ENCODE results near the gene G6PC2.

DNA sequence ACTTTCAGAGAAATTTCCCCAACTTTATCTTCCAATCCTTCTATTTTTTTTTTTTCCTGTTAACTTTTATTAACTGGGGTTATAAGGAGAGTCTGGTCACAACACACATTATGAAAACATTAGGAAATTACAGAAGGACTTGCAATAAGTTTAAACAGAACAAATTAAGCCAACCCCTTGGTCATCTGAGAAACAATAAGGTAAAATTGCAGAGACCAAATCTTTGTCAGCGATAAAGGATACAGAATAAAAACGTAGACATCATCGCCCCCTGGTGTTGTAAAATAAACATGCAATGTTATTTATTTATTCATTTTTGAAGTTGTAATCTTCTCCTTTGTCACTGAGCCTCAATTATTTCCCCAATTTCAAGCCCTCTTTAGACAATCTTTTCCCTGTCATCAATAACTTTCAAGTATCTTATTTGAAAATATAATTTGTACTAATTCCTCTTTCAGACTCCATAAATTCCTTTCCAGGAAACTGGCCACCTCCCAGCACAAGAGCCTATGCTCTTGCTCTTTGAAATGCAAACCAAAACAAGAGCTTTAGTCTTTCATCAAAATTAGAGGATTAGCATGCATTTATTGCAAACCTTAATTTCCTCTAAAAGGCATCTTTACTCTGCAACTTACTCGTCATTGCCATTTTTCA, 19.5 kb downstream of the G6PC2 start:
- TF ChIP-seq, protein P1, sequence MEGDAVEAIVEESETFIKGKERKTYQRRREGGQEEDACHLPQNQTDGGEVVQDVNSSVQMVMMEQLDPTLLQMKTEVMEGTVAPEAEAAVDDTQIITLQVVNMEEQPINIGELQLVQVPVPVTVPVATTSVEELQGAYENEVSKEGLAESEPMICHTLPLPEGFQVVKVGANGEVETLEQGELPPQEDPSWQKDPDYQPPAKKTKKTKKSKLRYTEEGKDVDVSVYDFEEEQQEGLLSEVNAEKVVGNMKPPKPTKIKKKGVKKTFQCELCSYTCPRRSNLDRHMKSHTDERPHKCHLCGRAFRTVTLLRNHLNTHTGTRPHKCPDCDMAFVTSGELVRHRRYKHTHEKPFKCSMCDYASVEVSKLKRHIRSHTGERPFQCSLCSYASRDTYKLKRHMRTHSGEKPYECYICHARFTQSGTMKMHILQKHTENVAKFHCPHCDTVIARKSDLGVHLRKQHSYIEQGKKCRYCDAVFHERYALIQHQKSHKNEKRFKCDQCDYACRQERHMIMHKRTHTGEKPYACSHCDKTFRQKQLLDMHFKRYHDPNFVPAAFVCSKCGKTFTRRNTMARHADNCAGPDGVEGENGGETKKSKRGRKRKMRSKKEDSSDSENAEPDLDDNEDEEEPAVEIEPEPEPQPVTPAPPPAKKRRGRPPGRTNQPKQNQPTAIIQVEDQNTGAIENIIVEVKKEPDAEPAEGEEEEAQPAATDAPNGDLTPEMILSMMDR (IDR thresholded peaks at IDR 0.05), result peak; percentile 64
- no peak for TF ChIP-seq CREB1 (CRISPR knock-in tag; IDR thresholded peaks at IDR 0.05)
- TF ChIP-seq, protein P2, sequence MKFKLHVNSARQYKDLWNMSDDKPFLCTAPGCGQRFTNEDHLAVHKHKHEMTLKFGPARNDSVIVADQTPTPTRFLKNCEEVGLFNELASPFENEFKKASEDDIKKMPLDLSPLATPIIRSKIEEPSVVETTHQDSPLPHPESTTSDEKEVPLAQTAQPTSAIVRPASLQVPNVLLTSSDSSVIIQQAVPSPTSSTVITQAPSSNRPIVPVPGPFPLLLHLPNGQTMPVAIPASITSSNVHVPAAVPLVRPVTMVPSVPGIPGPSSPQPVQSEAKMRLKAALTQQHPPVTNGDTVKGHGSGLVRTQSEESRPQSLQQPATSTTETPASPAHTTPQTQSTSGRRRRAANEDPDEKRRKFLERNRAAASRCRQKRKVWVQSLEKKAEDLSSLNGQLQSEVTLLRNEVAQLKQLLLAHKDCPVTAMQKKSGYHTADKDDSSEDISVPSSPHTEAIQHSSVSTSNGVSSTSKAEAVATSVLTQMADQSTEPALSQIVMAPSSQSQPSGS (CRISPR knock-in tag; IDR thresholded peaks at IDR 0.05; ENCODE audit: borderline replicate concordance, low read depth), result no peak
- TF ChIP-seq ATF1 (CRISPR knock-in tag; IDR thresholded peaks at IDR 0.05), result no peak
- TF ChIP-seq, protein P3, sequence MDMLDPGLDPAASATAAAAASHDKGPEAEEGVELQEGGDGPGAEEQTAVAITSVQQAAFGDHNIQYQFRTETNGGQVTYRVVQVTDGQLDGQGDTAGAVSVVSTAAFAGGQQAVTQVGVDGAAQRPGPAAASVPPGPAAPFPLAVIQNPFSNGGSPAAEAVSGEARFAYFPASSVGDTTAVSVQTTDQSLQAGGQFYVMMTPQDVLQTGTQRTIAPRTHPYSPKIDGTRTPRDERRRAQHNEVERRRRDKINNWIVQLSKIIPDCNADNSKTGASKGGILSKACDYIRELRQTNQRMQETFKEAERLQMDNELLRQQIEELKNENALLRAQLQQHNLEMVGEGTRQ (CRISPR knock-in tag; IDR thresholded peaks at IDR 0.05), result no peak
- TF ChIP-seq E2F1 (CRISPR knock-in tag; IDR thresholded peaks at IDR 0.05), result no peak
- TF ChIP-seq TEAD4 (CRISPR knock-in tag; IDR thresholded peaks at IDR 0.05), result no peak
- TF ChIP-seq, protein P4, sequence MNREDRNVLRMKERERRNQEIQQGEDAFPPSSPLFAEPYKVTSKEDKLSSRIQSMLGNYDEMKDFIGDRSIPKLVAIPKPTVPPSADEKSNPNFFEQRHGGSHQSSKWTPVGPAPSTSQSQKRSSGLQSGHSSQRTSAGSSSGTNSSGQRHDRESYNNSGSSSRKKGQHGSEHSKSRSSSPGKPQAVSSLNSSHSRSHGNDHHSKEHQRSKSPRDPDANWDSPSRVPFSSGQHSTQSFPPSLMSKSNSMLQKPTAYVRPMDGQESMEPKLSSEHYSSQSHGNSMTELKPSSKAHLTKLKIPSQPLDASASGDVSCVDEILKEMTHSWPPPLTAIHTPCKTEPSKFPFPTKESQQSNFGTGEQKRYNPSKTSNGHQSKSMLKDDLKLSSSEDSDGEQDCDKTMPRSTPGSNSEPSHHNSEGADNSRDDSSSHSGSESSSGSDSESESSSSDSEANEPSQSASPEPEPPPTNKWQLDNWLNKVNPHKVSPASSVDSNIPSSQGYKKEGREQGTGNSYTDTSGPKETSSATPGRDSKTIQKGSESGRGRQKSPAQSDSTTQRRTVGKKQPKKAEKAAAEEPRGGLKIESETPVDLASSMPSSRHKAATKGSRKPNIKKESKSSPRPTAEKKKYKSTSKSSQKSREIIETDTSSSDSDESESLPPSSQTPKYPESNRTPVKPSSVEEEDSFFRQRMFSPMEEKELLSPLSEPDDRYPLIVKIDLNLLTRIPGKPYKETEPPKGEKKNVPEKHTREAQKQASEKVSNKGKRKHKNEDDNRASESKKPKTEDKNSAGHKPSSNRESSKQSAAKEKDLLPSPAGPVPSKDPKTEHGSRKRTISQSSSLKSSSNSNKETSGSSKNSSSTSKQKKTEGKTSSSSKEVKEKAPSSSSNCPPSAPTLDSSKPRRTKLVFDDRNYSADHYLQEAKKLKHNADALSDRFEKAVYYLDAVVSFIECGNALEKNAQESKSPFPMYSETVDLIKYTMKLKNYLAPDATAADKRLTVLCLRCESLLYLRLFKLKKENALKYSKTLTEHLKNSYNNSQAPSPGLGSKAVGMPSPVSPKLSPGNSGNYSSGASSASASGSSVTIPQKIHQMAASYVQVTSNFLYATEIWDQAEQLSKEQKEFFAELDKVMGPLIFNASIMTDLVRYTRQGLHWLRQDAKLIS (CRISPR knock-in tag; IDR thresholded peaks at IDR 0.05; ENCODE audit: borderline replicate concordance), result no peak
